ENCODE results near the gene CAPN8. TPM values are rescaled to one million over a fixed set of nuclear protein-coding genes. Genes with fewer than 3 reads are reported as not detected.
A peak's percentile ranks its signal among the peaks of the same experiment; 100 is the strongest.

CAPN8 gene
- polyA plus RNA-seq, 3 donors from 2014 or later: 0.09 TPM; not detected in 2

DNA sequence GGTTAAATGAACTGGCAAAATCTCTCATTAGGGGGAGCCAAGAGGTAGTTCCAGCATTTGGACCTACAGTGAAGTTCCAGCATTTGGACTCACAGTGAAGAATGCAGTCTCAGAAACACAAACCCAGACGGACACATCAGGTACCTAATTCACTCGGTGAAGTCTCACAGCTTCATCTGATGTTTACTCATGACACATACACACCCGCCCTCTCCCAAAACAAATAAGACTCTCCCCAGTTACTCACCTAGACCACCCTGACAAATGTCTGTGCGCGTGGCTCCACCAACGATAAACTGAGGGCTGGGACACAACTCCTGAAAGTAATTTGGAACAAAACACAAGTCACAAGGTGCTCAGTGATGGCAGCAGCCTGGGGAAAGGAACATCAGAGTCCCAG lies 11.4 kb downstream of the CAPN8 start:
- no peak overlapping the region for H3K27ac Mint-ChIP-seq
- no peaks in the 10 kb centered on the region for H3K36me3 Mint-ChIP-seq
- no peaks in the 10 kb centered on the region for H3K9me3 Mint-ChIP-seq
- no peak overlapping the region for H3K4me3 Mint-ChIP-seq
- H3K27me3 Mint-ChIP-seq (ENCODE audit: low read depth in 3 of 3): peaks cover 0 to 3% (median 2%) of the 10 kb centered on the region in 3 donors
- no peaks in the 10 kb centered on the region for H3K4me1 Mint-ChIP-seq
- no peak for DNase-seq

DNA sequence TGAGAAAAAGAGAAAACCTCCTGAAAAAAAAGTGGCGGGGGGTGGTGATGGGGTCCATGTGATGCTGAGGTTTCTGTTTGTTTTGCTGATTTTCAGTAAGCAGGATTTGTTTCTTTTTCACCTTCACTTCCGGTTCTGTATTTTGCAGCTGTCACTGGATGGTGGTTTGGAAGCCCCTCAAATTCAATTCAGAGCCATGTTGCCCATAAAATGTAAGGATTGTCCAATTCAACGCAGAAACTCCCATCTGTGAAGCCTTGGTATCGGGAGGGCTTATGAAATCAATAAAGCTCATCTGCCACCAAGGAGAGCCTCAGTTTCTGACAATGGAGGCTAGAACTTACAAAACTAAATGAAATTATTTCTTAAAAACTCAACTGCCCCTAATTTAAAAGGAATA lies 12.1 kb downstream of the CAPN8 start:
- H3K36me3 Mint-ChIP-seq: no peaks in the 10 kb centered on the region
- H3K4me3 Mint-ChIP-seq: no peak overlapping the region
- H3K9me3 Mint-ChIP-seq: no peaks in the 10 kb centered on the region
- peaks cover 2 to 3% (median 2%) of the 10 kb centered on the region in 3 donors for H3K27me3 Mint-ChIP-seq (ENCODE audit: low read depth in 3 of 3)
- no peak overlapping the region for H3K27ac Mint-ChIP-seq
- no peaks in the 10 kb centered on the region for H3K4me1 Mint-ChIP-seq
- no peak for DNase-seq

DNA sequence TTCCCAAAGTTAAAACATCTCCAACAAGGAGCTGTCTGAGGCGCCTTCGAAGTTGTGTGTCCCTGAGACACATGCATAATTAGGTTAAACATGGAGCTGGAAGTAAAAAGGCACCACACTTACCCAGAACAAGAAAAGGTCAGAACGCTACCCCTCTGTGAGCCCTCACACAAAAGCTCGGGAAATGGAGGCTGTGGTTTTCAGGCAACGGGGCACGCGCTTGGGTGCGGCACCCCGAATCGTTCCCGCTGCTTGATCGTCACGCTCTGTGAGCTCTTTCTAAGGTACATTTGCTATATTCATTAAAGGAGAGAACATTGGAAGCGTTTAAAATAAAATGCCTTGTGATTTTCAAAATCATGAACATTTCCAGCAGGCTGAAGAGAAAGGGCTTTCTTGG lies 12.5 kb downstream of the CAPN8 start:
- no peak for DNase-seq
- Mint-ChIP-seq H3K27me3 (ENCODE audit: low read depth in 3 of 3) (peaks cover 2 to 3% (median 2%) of the 10 kb centered on the region in 3 donors), H3K36me3 (no peaks in the 10 kb centered on the region), H3K27ac (no peak overlapping the region), H3K4me1 (no peaks in the 10 kb centered on the region), H3K9me3 (no peaks in the 10 kb centered on the region), H3K4me3 (no peak overlapping the region)

DNA sequence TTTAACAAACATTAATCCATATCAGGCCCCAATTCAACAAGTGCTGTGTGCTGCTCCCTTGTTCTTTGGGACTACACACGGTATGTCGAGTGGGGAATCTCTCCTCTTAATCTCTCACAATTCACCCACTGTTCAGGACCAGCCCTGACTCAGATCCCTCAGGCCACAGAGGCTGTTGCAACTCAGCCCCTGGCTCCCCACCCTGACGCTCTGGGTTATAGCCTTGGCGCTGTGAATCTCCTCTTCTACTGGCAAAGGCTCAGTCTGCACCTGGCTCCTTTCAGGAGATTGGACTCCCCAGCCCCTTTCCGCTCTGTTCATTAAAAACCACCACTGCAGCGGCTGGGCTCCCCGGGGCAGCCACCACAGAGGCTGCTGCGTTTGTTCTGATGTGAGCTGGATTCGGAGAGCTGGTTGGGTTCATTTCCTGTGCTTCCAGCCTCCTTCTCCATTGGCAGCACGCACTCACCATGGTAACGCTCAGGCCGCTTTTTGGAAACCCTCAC lies 13.0 kb downstream of the CAPN8 start:
- no peak for DNase-seq
- peaks cover 2 to 3% (median 3%) of the 10 kb centered on the region in 3 donors for H3K27me3 Mint-ChIP-seq (ENCODE audit: low read depth in 3 of 3)
- H3K4me1 Mint-ChIP-seq: no peaks in the 10 kb centered on the region
- H3K9me3 Mint-ChIP-seq: no peaks in the 10 kb centered on the region
- H3K36me3 Mint-ChIP-seq: no peaks in the 10 kb centered on the region
- H3K4me3 Mint-ChIP-seq: no peak overlapping the region
- H3K27ac Mint-ChIP-seq: no peak overlapping the region

DNA sequence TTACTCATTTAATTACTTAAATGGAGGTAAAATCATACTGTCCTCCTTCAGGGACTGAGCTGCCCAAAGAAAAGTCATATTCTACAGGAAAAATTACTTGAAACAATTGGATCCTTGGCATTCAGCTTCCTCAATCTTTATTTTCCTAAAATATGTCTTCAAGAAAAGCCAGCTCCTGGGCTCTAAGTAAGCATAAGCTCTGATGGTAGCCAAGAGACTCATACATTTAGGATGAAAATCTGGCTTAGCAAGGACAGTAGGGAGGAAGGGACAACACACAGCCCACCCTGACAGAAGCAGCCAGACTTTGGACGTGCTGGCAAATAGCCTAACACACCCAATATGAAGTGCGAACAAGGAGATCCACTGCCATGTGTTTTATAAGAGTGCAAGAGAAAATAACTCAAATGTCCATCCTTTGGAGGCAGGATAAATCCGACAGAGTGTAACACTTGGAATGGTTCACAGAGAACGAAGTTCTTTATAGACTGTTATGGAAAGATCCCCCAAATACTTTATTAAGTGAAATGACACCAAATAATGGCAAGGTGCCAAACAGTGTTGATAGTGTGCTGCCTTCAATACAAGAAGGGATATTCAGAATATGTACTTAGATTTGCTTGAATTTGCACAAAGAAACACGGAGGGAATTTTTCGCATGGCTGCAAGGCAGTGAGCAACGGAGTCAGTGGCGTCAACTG lies 14.1 kb downstream of the CAPN8 start:
- peaks cover 0 to 2% (median 0%) of the 10 kb centered on the region in 6 donors for H3K9me3 Mint-ChIP-seq

DNA sequence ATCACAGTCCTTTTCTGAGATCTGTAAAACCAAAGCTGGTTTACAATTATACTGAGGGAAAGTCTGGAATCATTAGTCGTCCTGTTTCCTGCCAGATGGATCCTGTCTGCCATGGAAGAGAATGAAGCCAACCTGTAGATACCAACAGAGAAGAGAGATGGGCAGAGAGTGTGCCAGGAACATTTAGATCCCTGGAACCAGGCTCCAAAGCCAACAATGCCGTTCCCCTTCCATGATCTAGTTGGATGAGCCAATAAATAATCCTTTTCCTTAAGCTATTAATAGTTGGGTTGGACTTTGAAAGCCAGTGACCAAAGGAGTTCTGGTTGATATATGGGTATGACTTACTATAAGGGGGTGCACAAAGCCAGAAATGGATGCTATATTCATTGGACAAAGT lies 15.0 kb downstream of the CAPN8 start:
- H3K36me3 Mint-ChIP-seq: no peaks in the 10 kb centered on the region
- H3K27ac Mint-ChIP-seq: no peak overlapping the region
- H3K4me3 Mint-ChIP-seq: no peak overlapping the region
- DNase-seq: no peak
- peaks cover 2 to 7% (median 7%) of the 10 kb centered on the region in 3 donors for H3K27me3 Mint-ChIP-seq (ENCODE audit: low read depth in 3 of 3)
- H3K9me3 Mint-ChIP-seq: peaks cover 0 to 2% (median 0%) of the 10 kb centered on the region in 6 donors
- peaks cover 0 to 5% of the 10 kb centered on the region in 2 donors for H3K4me1 Mint-ChIP-seq

More for the DNA sequence above, 14.1 kb downstream of the CAPN8 start:
- no peak for DNase-seq
- Mint-ChIP-seq H3K27me3 (ENCODE audit: low read depth in 3 of 3) (peaks cover 2 to 7% (median 5%) of the 10 kb centered on the region in 3 donors), H3K4me1 (peaks cover 0 to 1% of the 10 kb centered on the region in 2 donors), H3K4me3 (no peak overlapping the region), H3K27ac (no peak overlapping the region), H3K36me3 (no peaks in the 10 kb centered on the region)

DNA sequence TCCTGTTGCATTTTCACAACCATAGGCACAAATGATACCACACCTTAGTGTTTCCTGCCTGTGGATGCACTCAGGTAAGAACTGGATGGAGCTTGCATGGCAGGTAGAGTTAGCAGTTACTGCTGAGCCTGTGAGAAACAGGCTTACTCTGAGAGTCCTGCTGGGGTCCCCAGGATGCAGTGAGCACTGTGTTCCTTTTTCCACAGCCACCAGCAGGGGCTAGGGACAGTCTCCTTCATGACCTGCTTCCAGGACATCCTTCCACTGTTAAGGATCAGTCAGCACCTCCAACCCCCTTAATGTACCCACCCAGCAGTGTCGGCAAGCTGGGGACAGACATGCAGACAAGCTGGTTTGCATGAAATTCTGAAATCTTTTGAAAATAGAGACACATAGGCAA lies 16.3 kb downstream of the CAPN8 start:
- Mint-ChIP-seq H3K27me3 (ENCODE audit: low read depth in 3 of 3) (peaks cover 2 to 9% (median 7%) of the 10 kb centered on the region in 3 donors), H3K36me3 (no peaks in the 10 kb centered on the region), H3K9me3 (peaks cover 0 to 2% (median 0%) of the 10 kb centered on the region in 6 donors), H3K4me1 (peaks cover 0 to 5% of the 10 kb centered on the region in 2 donors), H3K27ac (no peak overlapping the region), H3K4me3 (no peak overlapping the region)
- DNase-seq: no peak

DNA sequence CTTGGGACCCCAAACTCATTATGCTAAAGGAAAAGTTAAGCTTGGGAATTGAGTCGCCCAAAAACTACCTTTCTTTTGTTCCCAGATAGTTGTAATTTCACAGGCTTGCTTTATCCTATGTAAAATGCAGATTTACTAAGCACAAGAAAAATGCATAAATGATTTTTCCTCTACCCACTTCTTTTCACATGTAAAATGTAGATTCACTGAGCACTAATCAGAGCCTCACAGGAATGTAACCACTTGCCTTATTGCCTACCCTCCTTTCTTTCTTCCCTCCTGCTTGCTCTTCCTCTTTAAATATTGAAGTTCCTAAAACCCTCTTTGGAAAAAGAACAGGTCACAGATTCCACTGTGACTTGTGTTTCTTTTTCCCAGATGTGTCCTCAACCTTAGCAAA lies 18.3 kb downstream of the CAPN8 start:
- Mint-ChIP-seq H3K4me3 (no peak overlapping the region), H3K27ac (no peak overlapping the region), H3K4me1 (peaks cover 0 to 5% of the 10 kb centered on the region in 2 donors), H3K27me3 (ENCODE audit: low read depth in 3 of 3) (peaks cover 7 to 9% (median 7%) of the 10 kb centered on the region in 3 donors), H3K9me3 (peaks cover 0 to 2% (median 0%) of the 10 kb centered on the region in 6 donors), H3K36me3 (no peaks in the 10 kb centered on the region)
- no peak for DNase-seq

DNA sequence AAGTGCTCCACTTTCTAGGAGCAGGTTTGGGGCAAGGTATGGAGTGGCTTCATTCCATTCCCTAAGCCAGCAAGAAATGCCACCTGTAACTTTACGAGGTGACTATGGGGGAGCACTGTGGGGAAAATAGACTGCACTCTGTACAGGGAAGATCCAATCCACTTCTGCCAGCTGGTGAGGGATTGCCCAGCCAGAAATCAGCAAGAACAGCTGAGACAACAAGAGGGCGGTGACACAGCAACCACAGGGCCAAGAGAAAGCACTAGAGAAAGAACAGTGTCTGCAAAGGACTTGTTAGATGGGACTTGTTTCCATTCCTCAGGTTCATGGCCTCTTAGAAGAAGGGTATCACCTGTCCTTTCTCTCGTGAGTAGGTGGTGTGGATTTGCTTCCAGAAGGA lies 19.6 kb downstream of the CAPN8 start:
- Mint-ChIP-seq H3K9me3 (peaks cover 0 to 3% (median under 1%) of the 10 kb centered on the region in 6 donors), H3K27me3 (ENCODE audit: low read depth in 3 of 3) (peaks cover 7 to 9% (median 8%) of the 10 kb centered on the region in 3 donors), H3K4me1 (peaks cover 0 to 5% of the 10 kb centered on the region in 2 donors), H3K36me3 (no peaks in the 10 kb centered on the region), H3K4me3 (no peak overlapping the region), H3K27ac (no peak overlapping the region)
- no peak for DNase-seq

DNA sequence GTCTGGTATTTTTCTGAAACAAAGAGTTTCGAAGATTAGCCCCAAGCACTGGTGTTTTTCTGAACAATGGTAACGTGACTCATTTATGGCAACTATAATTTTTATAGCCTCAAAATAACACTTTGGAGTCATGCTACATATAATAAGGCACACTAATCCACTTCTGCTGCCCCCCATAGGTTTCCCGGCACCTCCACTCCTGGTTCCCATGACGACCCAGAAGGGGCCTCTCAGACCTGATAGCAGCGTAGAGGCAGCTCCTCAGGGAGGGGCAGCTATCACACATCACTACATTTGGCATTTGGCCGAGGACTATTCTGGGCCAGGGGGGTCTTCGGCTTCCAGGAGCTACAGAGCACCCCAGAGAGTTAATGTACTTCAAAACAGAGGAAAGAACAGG lies 23.3 kb downstream of the CAPN8 start:
- Mint-ChIP-seq H3K9me3 (peaks cover 2 to 13% (median 10%) of the 10 kb centered on the region in 6 donors), H3K4me3 (no peak overlapping the region), H3K27me3 (ENCODE audit: low read depth in 3 of 3) (peaks cover 5 to 14% (median 12%) of the 10 kb centered on the region in 3 donors), H3K36me3 (peaks cover 0 to under 1% (median 0%) of the 10 kb centered on the region in 3 donors), H3K27ac (no peak overlapping the region), H3K4me1 (peaks cover 9 to 11% of the 10 kb centered on the region in 2 donors)
- no peak for DNase-seq

DNA sequence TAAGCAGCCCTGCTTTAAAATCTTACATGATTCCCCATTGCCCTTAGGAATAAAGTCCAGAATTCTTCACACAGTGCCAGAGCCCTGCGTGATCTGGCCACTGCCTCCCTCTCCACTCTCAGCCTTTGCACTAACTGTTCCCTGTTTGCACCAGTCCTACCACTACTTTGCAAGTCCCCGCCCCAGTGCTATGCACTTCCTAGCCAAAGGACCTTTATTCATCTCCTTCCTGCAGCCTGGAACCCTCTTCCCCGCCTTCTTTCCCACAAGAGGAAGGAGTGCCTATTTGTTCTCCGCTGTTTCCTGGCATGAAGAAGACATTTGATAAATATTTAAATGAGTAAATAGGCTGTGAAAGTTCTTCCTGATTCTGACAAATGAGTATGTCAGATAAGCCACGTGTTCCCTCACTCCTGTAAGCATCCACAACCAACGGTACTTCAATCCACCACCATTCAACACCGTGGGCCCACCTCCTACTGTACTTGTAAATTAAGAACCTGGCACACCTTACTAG lies 23.9 kb downstream of the CAPN8 start:
- H3K36me3 Mint-ChIP-seq: peaks cover 0 to 5% (median 0%) of the 10 kb centered on the region in 3 donors

DNA sequence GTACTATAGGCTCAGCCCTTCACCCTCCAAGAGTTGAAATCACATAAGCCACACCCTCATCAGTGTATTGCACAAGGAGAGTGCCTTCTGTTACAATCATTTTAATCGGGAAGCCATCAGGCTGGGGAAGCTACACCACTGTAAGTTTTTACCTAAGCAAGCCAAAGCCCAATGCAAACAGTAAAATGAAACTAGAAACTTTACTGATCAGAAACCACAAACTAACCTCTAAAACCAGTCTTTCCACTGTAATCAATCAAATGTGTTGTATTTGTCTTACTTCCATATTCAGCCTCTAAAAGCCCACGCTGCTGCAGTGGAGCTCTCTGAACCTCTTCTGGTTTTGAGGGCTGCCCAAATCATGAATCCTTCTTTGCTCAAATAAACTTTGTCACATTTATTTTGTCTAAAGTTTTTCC lies 26.2 kb downstream of the CAPN8 start:
- no peak overlapping the region for H3K27ac Mint-ChIP-seq
- H3K4me1 Mint-ChIP-seq: peaks cover 4 to 11% of the 10 kb centered on the region in 2 donors
- no peak for DNase-seq
- peaks cover 1 to 20% (median 11%) of the 10 kb centered on the region in 3 donors for H3K27me3 Mint-ChIP-seq (ENCODE audit: low read depth in 3 of 3)
- H3K36me3 Mint-ChIP-seq: peaks cover 0 to 5% (median 0%) of the 10 kb centered on the region in 3 donors
- H3K9me3 Mint-ChIP-seq: peaks cover 2 to 13% (median 10%) of the 10 kb centered on the region in 6 donors
- peak overlapping the region in 1 of 5 donors; percentile 10 for H3K4me3 Mint-ChIP-seq

More for the DNA sequence above, 23.9 kb downstream of the CAPN8 start:
- no peak overlapping the region for H3K4me3 Mint-ChIP-seq
- peaks cover 2 to 13% (median 10%) of the 10 kb centered on the region in 6 donors for H3K9me3 Mint-ChIP-seq
- peaks cover 4 to 17% (median 15%) of the 10 kb centered on the region in 3 donors for H3K27me3 Mint-ChIP-seq (ENCODE audit: low read depth in 3 of 3)
- no peak overlapping the region for H3K27ac Mint-ChIP-seq
- H3K4me1 Mint-ChIP-seq: peaks cover 9 to 11% of the 10 kb centered on the region in 2 donors
- no peak for DNase-seq

DNA sequence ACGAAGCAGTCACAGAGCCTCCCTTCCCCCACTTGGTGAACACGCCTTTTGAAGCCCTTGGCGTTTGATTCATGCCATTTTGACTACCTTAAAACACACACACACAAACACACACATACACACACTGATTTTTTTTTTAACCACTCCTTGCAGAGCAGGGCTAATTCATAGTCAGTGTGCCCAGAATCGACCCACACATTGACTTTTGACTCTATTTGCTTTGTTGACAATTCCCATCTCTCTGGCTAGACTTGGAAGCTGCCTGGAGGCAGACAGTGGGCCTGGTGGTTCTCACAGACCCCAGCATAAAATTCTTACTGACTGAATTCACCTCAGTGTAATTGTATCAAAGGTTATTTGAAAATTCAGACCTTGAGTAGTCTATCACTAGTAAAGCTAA lies 30.3 kb downstream of the CAPN8 start:
- Mint-ChIP-seq H3K9me3 (peaks cover 0 to 13% (median 7%) of the 10 kb centered on the region in 6 donors), H3K27me3 (ENCODE audit: low read depth in 3 of 3) (peaks cover 1 to 17% (median 3%) of the 10 kb centered on the region in 3 donors), H3K36me3 (peaks cover 0 to 5% (median 0%) of the 10 kb centered on the region in 3 donors), H3K27ac (no peak overlapping the region), H3K4me1 (peaks cover 4 to 11% of the 10 kb centered on the region in 2 donors), H3K4me3 (no peak overlapping the region)
- DNase-seq: no peak

DNA sequence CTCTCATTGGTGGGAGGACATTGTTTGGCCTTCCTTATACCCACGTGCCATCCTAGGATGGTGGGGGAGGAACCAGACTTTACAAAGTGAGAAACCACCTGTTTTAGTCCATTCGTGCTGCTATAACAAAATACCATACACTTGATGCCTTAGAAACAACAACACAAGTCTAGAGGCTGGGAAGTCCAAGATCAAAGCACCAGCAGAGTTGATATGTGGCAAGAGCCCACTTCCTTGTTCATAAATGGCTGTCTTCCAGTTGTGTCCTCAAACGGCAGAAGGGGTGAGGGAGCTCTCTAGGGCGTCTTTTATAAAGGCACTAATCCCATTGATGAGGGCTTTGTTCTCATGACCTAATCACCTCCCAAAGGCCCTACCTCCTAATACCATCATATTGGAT lies 31.1 kb downstream of the CAPN8 start:
- peaks cover 1 to 12% (median 3%) of the 10 kb centered on the region in 3 donors for H3K27me3 Mint-ChIP-seq (ENCODE audit: low read depth in 3 of 3)
- no peak overlapping the region for H3K27ac Mint-ChIP-seq
- peaks cover 0 to 5% (median 0%) of the 10 kb centered on the region in 3 donors for H3K36me3 Mint-ChIP-seq
- DNase-seq: no peak
- H3K4me3 Mint-ChIP-seq: no peak overlapping the region
- peaks cover 0 to 5% (median under 1%) of the 10 kb centered on the region in 6 donors for H3K9me3 Mint-ChIP-seq
- H3K4me1 Mint-ChIP-seq: peaks cover 1 to 3% of the 10 kb centered on the region in 2 donors
